GM12891 (cell line): ENCODE data around the gene CLIC6.

Experiments
- POLR2A ChIP-seq: IDR thresholded peaks from 2 replicates; pipeline ENCODE4 v1.6.1; 2011; ENCODE audit warnings: low read depth, low read length, control low read depth
- POLR2AphosphoS5 ChIP-seq: IDR thresholded peaks from 2 replicates; pipeline ENCODE4 v1.6.1; 2011; ENCODE audit warnings: low read depth, low read length, control low read depth
- SPI1 ChIP-seq: IDR thresholded peaks from 2 replicates; pipeline ENCODE4 v1.6.1; 2011; ENCODE audit warnings: low read depth, low read length, control low read depth
- TAF1 ChIP-seq: IDR thresholded peaks from 2 replicates; pipeline ENCODE4 v1.6.1; 2011; ENCODE audit warnings: low read depth, low read length, control low read depth

DNA sequence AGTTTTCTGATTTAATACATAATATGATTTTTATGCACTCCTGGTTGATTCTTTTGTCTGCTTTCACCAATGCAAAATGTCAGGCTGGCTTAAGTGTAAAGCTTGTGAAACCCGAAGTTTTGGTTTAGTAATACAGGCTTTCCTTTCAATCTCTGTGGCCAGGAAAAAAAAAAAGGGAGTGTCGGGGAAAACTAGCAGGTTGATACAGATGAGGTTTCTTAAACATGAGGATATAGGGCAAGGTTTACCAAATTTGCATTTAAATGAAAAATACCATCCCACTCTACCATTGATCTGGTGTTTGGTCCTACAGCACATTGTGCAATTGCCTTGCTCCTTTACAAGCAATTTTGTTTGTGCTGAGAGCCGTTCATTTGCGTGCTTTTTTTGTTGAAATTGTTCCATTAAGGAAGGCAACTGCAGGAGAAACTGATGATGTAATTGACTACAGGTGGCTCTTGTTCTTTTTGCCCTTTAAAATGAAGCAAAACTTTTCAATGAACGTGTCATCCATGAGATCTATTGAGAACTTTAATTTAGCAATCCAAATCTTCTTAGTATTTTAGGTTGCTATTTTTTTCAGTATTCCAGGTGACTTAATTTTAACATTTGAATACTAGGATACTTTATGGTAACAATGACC lies 22.7 kb downstream of the CLIC6 start:
- no peak for TF ChIP-seq POLR2A
- TF ChIP-seq SPI1 = no peak
- TF ChIP-seq POLR2AphosphoS5 = no peak
- no peak for TF ChIP-seq TAF1
